Activated T-cell treated with anti-CD3 and anti-CD28 coated beads, Interleukin-2, amount 50 U/mL, for 4 hours (primary cell): ENCODE measurements around the gene PAK2. TPM values are rescaled to one million over a fixed set of nuclear protein-coding genes. Genes with fewer than 3 reads are reported as not detected.

Source experiments
- ATAC-seq, 2 donors: fragments of 200-7000 bp; cut with Tn5 transposase; one replicate each; pipeline ENCODE4 v1.10.0; 2021
- DNase-seq: peaks from one replicate; pipeline ENCODE4 v3.0.0-alpha.2; 2020
- H3K27me3 Mint-ChIP-seq: one replicate; pipeline ENCODE4 v1.8.0; 2021; ENCODE audit warnings: low read depth, mixed read lengths
- H3K36me3 Mint-ChIP-seq: one replicate; pipeline ENCODE4 v1.8.0; 2022; ENCODE audit warnings: mixed read lengths; ENCODE audit not compliant: insufficient read depth
- H3K4me1 Mint-ChIP-seq: one replicate; pipeline ENCODE4 v1.8.0; 2021; ENCODE audit warnings: low read depth, mixed read lengths
- H3K4me3 Mint-ChIP-seq: one replicate; pipeline ENCODE4 v1.8.0; 2021; ENCODE audit warnings: mild to moderate bottlenecking, moderate library complexity, mixed read lengths
- H3K9me3 Mint-ChIP-seq: one replicate; pipeline ENCODE4 v1.8.0; 2021; ENCODE audit warnings: mixed read lengths
- total RNA-seq, 3 donors: library from RNA; stranded (reverse); gene quantifications; one replicate each; pipeline ENCODE4 v1.2.1, GENCODE V29; 2021

Gene PAK2
- total RNA-seq, result 10 to 100 TPM; 60.1 to 71.1 (median 65.8) TPM

- H3K27me3 Mint-ChIP-seq, result no peaks in the 10 kb centered on the region
These were observed at the start of gene PAK2 for GRCh38 chr3:196739671-196740480. PAK2 (plus strand) TSS chr3:196739857; CDS start chr3:196782647, 42,790 bp downstream.

DNA sequence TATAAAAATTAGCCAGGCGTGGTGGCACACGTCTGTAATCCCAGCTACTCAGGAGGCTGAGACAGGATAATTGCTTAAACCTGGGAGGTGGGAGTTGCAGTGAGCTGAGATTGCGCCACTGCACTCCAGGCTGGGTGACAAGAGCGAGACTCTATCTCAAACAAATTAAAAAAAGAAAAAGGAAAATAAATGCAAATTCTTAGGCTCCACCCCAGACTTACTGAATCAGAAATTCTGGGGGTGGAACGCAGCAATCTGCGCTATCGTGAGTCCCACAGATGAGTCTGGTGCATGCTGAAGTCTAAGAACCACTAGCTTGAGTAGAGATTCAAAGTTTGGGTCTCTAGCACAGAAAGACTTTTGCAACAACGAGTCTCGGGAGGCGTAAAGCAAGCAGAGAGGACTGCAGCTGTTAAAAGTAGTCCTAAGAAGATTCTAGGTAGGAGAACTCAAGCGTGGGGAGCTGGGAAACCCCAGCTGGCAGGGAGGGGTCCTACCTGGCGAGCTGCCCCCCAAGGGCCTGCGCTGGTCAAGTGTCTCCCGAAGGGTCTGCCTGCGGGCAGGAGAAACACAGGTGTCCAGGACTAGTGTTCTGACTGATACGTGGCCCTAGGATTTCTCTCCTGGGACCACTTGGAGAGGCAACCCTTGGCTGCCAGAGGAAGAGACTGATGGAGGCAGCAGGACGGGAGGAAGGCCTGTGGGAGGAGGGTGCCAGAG is 49.6 kb upstream of the PAK2 start:
- no peak for DNase-seq
- peaks cover 2% of the 10 kb centered on the region for H3K4me1 Mint-ChIP-seq
- H3K36me3 Mint-ChIP-seq, result no peaks in the 10 kb centered on the region
- no peak overlapping the region for H3K4me3 Mint-ChIP-seq
- ATAC-seq, result no peak
- no peaks in the 10 kb centered on the region for H3K27me3 Mint-ChIP-seq
- no peaks in the 10 kb centered on the region for H3K9me3 Mint-ChIP-seq

More at GRCh38 chr3:196739671-196740480, at the start of gene PAK2:
- H3K4me3 Mint-ChIP-seq, result peak within 1 kb of the TSS; percentile 100
- peaks cover 11% of the 10 kb centered on the region for H3K36me3 Mint-ChIP-seq
- H3K9me3 Mint-ChIP-seq, result no peaks in the 10 kb centered on the region
- DNase-seq (peak; percentile 89), ATAC-seq (peak; percentile 91 to 93)
- H3K4me1 Mint-ChIP-seq, result peaks cover 25% of the 10 kb centered on the region

- no peaks in the 10 kb centered on the region for H3K36me3 Mint-ChIP-seq
- H3K4me1 Mint-ChIP-seq, result peaks cover 3% of the 10 kb centered on the region
- no peaks in the 10 kb centered on the region for H3K27me3 Mint-ChIP-seq
- ATAC-seq (no peak), DNase-seq (no peak)
- no peaks in the 10 kb centered on the region for H3K9me3 Mint-ChIP-seq
- no peak overlapping the region for H3K4me3 Mint-ChIP-seq
These were observed 48.3 kb upstream of the PAK2 start for GRCh38 chr3:196691386-196691785.

- DNase-seq (peak; percentile 10), ATAC-seq (peak in 1 of 2 donors; percentile 27)
- no peaks in the 10 kb centered on the region for H3K36me3 Mint-ChIP-seq
- H3K9me3 Mint-ChIP-seq, result no peaks in the 10 kb centered on the region
- peaks cover 3% of the 10 kb centered on the region for H3K4me1 Mint-ChIP-seq
- no peaks in the 10 kb centered on the region for H3K27me3 Mint-ChIP-seq
- no peak overlapping the region for H3K4me3 Mint-ChIP-seq
These were observed 45.4 kb upstream of the PAK2 start for GRCh38 chr3:196694202-196694638.

GRCh38 chr3:196694941-196695848 is 44.5 kb upstream of the PAK2 start:
- H3K36me3 Mint-ChIP-seq, result no peaks in the 10 kb centered on the region
- H3K4me1 Mint-ChIP-seq, result peaks cover 3% of the 10 kb centered on the region
- ATAC-seq, result peak; percentile 10 to 30
- peak; percentile 8 for DNase-seq
- no peaks in the 10 kb centered on the region for H3K9me3 Mint-ChIP-seq
- H3K27me3 Mint-ChIP-seq, result no peaks in the 10 kb centered on the region
- H3K4me3 Mint-ChIP-seq, result peak overlapping the region; percentile 26

- Mint-ChIP-seq H3K4me1 (peaks cover 3% of the 10 kb centered on the region), H3K36me3 (no peaks in the 10 kb centered on the region), H3K4me3 (peak overlapping the region; percentile 26), H3K9me3 (no peaks in the 10 kb centered on the region), H3K27me3 (no peaks in the 10 kb centered on the region)
- DNase-seq, result no peak
- ATAC-seq, result peak; percentile 18 to 42
These were observed 43.8 kb upstream of the PAK2 start for GRCh38 chr3:196695849-196696226.

GRCh38 chr3:196697270-196697669 is 42.4 kb upstream of the PAK2 start:
- Mint-ChIP-seq H3K4me1 (peaks cover 3% of the 10 kb centered on the region), H3K36me3 (no peaks in the 10 kb centered on the region), H3K9me3 (no peaks in the 10 kb centered on the region), H3K27me3 (no peaks in the 10 kb centered on the region), H3K4me3 (no peak overlapping the region)
- no peak for DNase-seq
- ATAC-seq, result no peak

- ATAC-seq (no peak), DNase-seq (no peak)
- Mint-ChIP-seq H3K36me3 (no peaks in the 10 kb centered on the region), H3K9me3 (no peaks in the 10 kb centered on the region), H3K4me3 (no peak overlapping the region), H3K4me1 (peaks cover 3% of the 10 kb centered on the region), H3K27me3 (no peaks in the 10 kb centered on the region)
These were observed 39.9 kb upstream of the PAK2 start for GRCh38 chr3:196699749-196700148.

DNA sequence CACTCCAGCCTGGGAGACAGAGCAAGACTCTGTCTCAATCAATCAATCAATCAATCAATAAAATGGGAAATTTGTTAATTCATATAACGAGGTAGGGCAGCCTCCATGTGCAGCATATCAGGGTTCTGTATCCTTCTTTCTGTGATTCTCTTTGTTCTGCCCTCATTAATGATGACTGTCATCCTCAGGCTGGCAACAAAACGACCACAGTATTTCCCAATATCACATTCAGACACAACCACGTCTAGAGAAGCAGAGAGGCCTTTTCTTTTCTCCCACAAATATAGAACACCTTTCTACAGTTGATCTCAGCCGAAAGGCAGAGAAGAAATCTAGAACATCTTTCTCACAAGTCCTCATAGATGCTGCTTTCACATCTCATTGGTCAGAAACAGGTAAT is 38.9 kb upstream of the PAK2 start:
- DNase-seq (no peak), ATAC-seq (no peak)
- Mint-ChIP-seq H3K9me3 (no peaks in the 10 kb centered on the region), H3K4me3 (no peak overlapping the region), H3K4me1 (peaks cover 3% of the 10 kb centered on the region), H3K27me3 (no peaks in the 10 kb centered on the region), H3K36me3 (no peaks in the 10 kb centered on the region)

- Mint-ChIP-seq H3K36me3 (peaks cover 8% of the 10 kb centered on the region), H3K4me3 (no peak overlapping the region)
- ATAC-seq, result no peak
These were observed 33.3 kb upstream of the PAK2 start for GRCh38 chr3:196706327-196706726.

GRCh38 chr3:196706731-196707130 is 32.9 kb upstream of the PAK2 start:
- Mint-ChIP-seq H3K27me3 (no peaks in the 10 kb centered on the region), H3K9me3 (no peaks in the 10 kb centered on the region), H3K4me1 (peaks cover 11% of the 10 kb centered on the region), H3K36me3 (peaks cover 8% of the 10 kb centered on the region), H3K4me3 (no peak overlapping the region)
- DNase-seq (no peak), ATAC-seq (no peak)

More at GRCh38 chr3:196706327-196706726, 33.3 kb upstream of the PAK2 start:
- Mint-ChIP-seq H3K27me3 (no peaks in the 10 kb centered on the region), H3K9me3 (no peaks in the 10 kb centered on the region), H3K4me1 (peaks cover 7% of the 10 kb centered on the region)
- no peak for DNase-seq

GRCh38 chr3:196707566-196707965 is 32.1 kb upstream of the PAK2 start:
- Mint-ChIP-seq H3K27me3 (no peaks in the 10 kb centered on the region), H3K36me3 (peaks cover 8% of the 10 kb centered on the region), H3K9me3 (no peaks in the 10 kb centered on the region), H3K4me3 (no peak overlapping the region), H3K4me1 (peaks cover 12% of the 10 kb centered on the region)
- DNase-seq (no peak), ATAC-seq (no peak)

DNA sequence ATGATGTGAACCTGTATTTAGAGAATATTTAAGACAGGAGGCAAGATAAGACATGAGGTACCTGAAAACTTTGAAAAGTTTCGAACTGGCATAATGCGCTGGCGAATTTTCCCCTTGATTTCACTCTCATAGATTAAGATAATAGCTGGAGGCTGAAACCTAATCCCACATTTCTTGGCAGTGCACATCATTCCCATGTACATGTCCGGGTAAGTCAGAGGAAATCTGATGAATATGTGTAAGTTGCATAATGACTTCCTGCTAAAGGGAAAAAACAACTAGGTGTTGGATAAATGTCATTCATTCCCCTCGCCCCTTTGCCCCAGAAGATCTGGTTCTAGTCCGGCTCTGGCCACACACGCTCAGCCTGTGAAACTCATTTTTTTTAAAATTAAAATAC is 31.2 kb upstream of the PAK2 start:
- Mint-ChIP-seq H3K9me3 (no peaks in the 10 kb centered on the region), H3K36me3 (peaks cover 8% of the 10 kb centered on the region), H3K4me1 (peaks cover 18% of the 10 kb centered on the region), H3K27me3 (no peaks in the 10 kb centered on the region), H3K4me3 (no peak overlapping the region)
- ATAC-seq (no peak), DNase-seq (no peak)
